DOHH2 (cell line): ENCODE data around the gene ISOC2.

Source experiments
- H3F3A ChIP-seq: fragments of 200-600 bp; sonication (generic), shearing (Covaris generic); 2 replicates; pipeline ENCODE4 v1.6.0; 2016; ENCODE audit warnings: antibody characterized with exemption, mild to moderate bottlenecking; ENCODE audit not compliant: control insufficient read depth, insufficient read depth
- H3K27ac ChIP-seq: fragments of 200-600 bp; sonication (generic); 2 replicates; pipeline ENCODE4 v1.5.1; 2014; ENCODE audit warnings: low read depth, mild to moderate bottlenecking, low read length, moderate library complexity
- H3K27me3 ChIP-seq: fragments of 200-600 bp; sonication (generic); 2 replicates; pipeline ENCODE4 v1.6.1; 2014; ENCODE audit warnings: mild to moderate bottlenecking, low read length, mixed read lengths; ENCODE audit not compliant: control insufficient read depth
- H3K36me3 ChIP-seq: fragments of 200-600 bp; sonication (generic); 2 replicates; pipeline ENCODE4 v1.6.1; 2014; ENCODE audit warnings: mild to moderate bottlenecking, low read length, moderate library complexity, mixed read lengths; ENCODE audit not compliant: control insufficient read depth
- H3K4me1 ChIP-seq: fragments of 200-600 bp; sonication (generic); 2 replicates; pipeline ENCODE4 v1.6.1; 2014; ENCODE audit warnings: mild to moderate bottlenecking, low read length, mixed read lengths; ENCODE audit not compliant: control insufficient read depth
- H3K4me2 ChIP-seq: fragments of 200-600 bp; sonication (generic); 2 replicates; pipeline ENCODE4 v1.6.0; 2014; ENCODE audit warnings: mild to moderate bottlenecking, low read length, moderate library complexity
- H3K4me3 ChIP-seq: fragments of 200-600 bp; sonication (generic); 2 replicates; pipeline ENCODE4 v1.5.1; 2014; ENCODE audit warnings: mild to moderate bottlenecking, low read length, mixed read lengths
- H3K79me2 ChIP-seq: fragments of 200-600 bp; sonication (generic); 2 replicates; pipeline ENCODE4 v1.6.1; 2014; ENCODE audit warnings: mild to moderate bottlenecking, low read length, mixed read lengths; ENCODE audit not compliant: control insufficient read depth
- H3K9me2 ChIP-seq: fragments of 200-600 bp; sonication (generic); replicated peaks from 2 replicates; pipeline ENCODE4 v1.6.1; 2014; ENCODE audit warnings: mild to moderate bottlenecking, low read length, mixed read lengths; ENCODE audit not compliant: control insufficient read depth
- H3K9me3 ChIP-seq: fragments of 200-600 bp; sonication (generic); 2 replicates; pipeline ENCODE4 v1.6.1; 2014; ENCODE audit warnings: antibody characterized with exemption, low read length, mixed read lengths; ENCODE audit not compliant: control insufficient read depth, insufficient read depth
- H4K20me1 ChIP-seq: fragments of 200-600 bp; sonication (generic); 2 replicates; pipeline ENCODE4 v1.6.0; 2014; ENCODE audit warnings: low read depth, mild to moderate bottlenecking, antibody characterized with exemption, low read length, moderate library complexity; ENCODE audit not compliant: control insufficient read depth, insufficient read depth
- EZH2phosphoT487 ChIP-seq: fragments of 200-600 bp; sonication (generic); IDR thresholded peaks from 2 replicates; pipeline ENCODE4 v1.6.1; 2017; ENCODE audit warnings: borderline replicate concordance, mild to moderate bottlenecking, antibody characterized with exemption, low read length, moderate library complexity, mixed read lengths
- TF ChIP-seq, protein P1 (sequence below): fragments of 200-600 bp; sonication (generic); IDR thresholded peaks from one replicate; pipeline ENCODE4 v1.5.1; 2014; ENCODE audit warnings: antibody characterized with exemption, mild to moderate bottlenecking, low read depth, low read length; ENCODE audit not compliant: poor library complexity, severe bottlenecking

The ISOC2 gene

DNA sequence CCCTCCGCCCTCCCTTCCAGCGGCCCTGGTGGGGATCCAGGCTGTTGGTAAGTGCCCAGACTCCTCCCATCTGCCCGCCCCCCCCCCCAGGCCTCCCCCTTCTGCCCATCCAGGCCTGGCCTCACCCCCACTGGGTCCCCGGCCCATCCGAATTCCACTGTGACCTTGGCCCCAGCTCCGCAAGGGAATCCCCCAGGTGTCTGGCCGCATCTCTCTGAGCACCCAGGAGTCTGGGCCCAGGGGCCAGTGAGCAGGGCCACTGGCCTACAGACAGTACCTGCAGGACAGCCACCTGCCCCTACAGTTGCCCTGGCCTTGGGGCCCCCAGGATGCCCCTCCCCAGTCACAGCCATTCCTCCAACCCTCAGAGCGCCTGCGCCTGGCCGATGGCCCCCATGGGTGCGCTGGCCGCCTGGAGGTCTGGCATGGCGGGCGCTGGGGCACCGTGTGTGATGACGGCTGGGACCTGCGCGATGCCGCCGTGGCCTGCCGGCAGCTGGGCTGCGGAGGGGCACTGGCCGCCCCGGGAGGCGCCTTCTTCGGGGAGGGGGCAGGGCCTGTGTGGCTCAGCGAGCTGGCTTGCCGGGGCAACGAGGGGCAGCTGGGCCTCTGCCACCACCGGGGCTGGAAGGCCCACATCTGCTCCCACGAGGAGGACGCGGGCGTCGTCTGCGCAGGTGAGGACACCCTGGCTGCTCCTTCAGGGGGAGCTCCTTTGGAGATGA, 27.7 kb upstream of the ISOC2 start:
- Histone ChIP-seq H3K4me1 (peaks cover 13% of the 10 kb centered on the region), H4K20me1 (no peaks in the 10 kb centered on the region), H3K4me2 (no peak overlapping the region), H3K79me2 (peaks cover 5% of the 10 kb centered on the region), H3K9me3 (no peaks in the 10 kb centered on the region), H3K27ac (no peak overlapping the region), H3K4me3 (no peak overlapping the region), H3F3A (no peaks in the 10 kb centered on the region; the same call in 1 of the 2 replicates), H3K27me3 (no peaks in the 10 kb centered on the region), H3K9me2 (no peaks in the 10 kb centered on the region), H3K36me3 (no peaks in the 10 kb centered on the region)
- TF ChIP-seq EZH2phosphoT487: no peak
- TF ChIP-seq, protein P1, sequence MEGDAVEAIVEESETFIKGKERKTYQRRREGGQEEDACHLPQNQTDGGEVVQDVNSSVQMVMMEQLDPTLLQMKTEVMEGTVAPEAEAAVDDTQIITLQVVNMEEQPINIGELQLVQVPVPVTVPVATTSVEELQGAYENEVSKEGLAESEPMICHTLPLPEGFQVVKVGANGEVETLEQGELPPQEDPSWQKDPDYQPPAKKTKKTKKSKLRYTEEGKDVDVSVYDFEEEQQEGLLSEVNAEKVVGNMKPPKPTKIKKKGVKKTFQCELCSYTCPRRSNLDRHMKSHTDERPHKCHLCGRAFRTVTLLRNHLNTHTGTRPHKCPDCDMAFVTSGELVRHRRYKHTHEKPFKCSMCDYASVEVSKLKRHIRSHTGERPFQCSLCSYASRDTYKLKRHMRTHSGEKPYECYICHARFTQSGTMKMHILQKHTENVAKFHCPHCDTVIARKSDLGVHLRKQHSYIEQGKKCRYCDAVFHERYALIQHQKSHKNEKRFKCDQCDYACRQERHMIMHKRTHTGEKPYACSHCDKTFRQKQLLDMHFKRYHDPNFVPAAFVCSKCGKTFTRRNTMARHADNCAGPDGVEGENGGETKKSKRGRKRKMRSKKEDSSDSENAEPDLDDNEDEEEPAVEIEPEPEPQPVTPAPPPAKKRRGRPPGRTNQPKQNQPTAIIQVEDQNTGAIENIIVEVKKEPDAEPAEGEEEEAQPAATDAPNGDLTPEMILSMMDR: no peak

DNA sequence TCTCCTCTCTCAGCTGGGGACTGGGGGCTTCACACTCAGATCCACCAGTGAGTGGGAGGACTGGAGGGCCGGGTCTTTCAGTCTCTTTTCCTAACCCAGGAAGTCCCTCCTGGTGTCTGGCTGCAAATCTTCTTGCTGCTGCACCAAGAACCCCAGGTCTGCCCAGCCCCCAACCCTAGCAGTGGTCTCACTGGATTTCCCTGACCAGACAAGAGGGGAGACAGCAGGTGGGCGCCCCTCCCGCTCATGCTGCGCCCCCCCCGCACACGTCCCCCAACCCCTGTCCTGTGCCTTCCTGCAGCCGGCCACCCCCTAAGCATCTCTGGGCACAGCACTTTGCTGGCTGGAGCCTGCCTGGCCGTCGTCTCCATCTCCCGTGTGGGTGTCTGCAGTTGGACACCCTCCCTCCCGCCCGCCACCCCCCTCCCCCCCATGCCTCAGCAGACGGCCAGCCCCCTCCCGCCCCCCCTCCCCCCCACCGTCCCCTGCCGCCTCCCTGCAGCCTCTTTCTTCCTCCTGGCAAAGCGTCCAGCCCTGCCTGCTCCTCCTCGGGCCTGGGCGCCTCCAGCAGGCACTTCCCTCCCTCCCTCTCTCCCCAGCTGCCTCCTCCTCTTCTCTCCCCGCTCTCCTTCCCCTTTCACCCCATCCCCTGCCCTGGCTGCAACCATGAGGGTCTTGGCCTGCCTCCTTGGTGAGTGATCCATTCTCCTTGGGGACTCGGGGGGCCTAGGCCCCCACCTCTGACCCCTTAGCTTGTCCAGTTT, 26.7 kb upstream of the ISOC2 start, which contains the start of gene SSC5D:
TSS of gene SSC5D (plus strand) at position 513 of the 764 bp plus-strand sequence. CDS start at position 667, 154 bp downstream.
- Histone ChIP-seq H3K27me3 (no peaks in the 10 kb centered on the region), H3K9me2 (no peaks in the 10 kb centered on the region), H3K27ac (no peak within 1 kb of the TSS), H4K20me1 (no peaks in the 10 kb centered on the region), H3K9me3 (no peaks in the 10 kb centered on the region), H3F3A (no peaks in the 10 kb centered on the region; the same call in 1 of the 2 replicates), H3K4me2 (no peak within 1 kb of the TSS), H3K4me3 (no peak within 1 kb of the TSS), H3K36me3 (peaks cover 5% of the 10 kb centered on the region), H3K4me1 (peaks cover 18% of the 10 kb centered on the region), H3K79me2 (peaks cover 5% of the 10 kb centered on the region)
- TF ChIP-seq, protein P1: no peak

DNA sequence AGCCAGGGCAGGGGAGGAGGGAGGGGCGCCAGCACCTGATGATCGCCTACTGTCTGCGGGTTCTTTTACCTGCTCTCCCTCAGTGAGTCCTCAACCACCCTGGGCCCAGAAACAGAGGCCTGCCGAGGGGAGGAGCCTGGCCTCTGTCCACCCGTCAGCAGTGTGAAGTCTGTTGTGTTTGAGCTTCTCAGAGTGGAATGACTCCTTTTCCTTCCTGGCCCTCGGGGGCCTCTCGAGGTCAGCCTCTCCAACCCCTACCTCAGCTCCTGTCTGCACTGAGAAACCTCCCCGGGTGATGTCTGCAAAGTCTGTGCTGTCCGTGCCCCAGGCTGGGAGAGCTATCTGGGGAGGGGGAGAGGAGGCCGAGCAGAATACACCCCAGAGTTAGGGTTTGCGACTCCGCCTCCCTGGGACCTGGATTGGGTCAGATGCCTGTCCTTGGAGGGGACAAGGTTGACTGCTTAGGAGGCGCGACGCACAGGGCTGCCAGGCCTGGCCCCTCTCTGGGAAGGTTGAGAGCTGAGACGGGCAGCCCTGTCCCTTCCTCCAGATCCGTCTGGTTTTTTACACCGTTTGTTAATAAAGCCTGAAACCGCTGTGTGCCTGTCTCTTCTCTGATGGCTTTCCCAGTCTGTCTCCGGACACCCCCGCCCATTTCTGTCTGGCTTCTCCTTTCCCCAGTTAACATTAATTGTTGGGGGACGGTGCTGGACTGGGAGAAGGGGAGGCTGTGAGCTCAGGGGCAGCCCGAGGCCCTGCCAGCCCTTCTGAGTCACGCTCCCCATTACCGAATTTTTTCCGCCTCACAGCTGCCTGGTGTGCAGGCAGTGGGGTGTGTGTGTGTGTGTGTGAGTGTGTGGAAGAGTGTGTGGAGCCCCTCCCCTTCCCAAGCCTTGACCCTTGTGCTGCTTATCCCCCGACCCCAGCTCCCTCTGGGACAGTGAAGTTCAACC, 25.8 kb upstream of the ISOC2 start:
- peaks cover 5% of the 10 kb centered on the region for H3K79me2 ChIP-seq
- TF ChIP-seq EZH2phosphoT487: no peak
- TF ChIP-seq, protein P1: no peak
- H4K20me1 ChIP-seq: no peaks in the 10 kb centered on the region
- H3F3A ChIP-seq: no peaks in the 10 kb centered on the region; the same call in 1 of the 2 replicates
- H3K4me1 ChIP-seq: peaks cover 18% of the 10 kb centered on the region
- no peaks in the 10 kb centered on the region for H3K9me3 ChIP-seq
- no peak overlapping the region for H3K4me2 ChIP-seq
- no peaks in the 10 kb centered on the region for H3K27me3 ChIP-seq
- H3K9me2 ChIP-seq: no peaks in the 10 kb centered on the region
- no peak overlapping the region for H3K27ac ChIP-seq
- no peak overlapping the region for H3K4me3 ChIP-seq
- H3K36me3 ChIP-seq: peaks cover 5% of the 10 kb centered on the region
